Fibroblast of peridontal ligament (primary cell): ENCODE results near the gene FOXP1.

Source experiments
- DNase-seq: peaks from one replicate; pipeline ENCODE4 v3.0.0-alpha.2; 2010; ENCODE audit errors: extremely low read depth

Gene FOXP1

GRCh38 chr3:71062037-71062932 is 521.2 kb downstream of the FOXP1 start:
- DNase-seq, result peak; percentile 58

GRCh38 chr3:71061581-71061980 is 521.9 kb downstream of the FOXP1 start:
- DNase-seq, result no peak

GRCh38 chr3:71061037-71061436 is 522.5 kb downstream of the FOXP1 start:
- DNase-seq, result no peak

- DNase-seq, result no peak
Measured at GRCh38 chr3:71060536-71060935, 523.0 kb downstream of the FOXP1 start.

GRCh38 chr3:71057526-71057894 is 526.0 kb downstream of the FOXP1 start:
- no peak for DNase-seq

- DNase-seq, result peak; percentile 63
Measured at GRCh38 chr3:71056327-71056726, 527.2 kb downstream of the FOXP1 start.

GRCh38 chr3:71055257-71056001 is 528.1 kb downstream of the FOXP1 start:
- peak; percentile 88 for DNase-seq

GRCh38 chr3:71054312-71054711 is 529.2 kb downstream of the FOXP1 start:
- no peak for DNase-seq

- no peak for DNase-seq
Measured at GRCh38 chr3:71053495-71053894, 530.0 kb downstream of the FOXP1 start.

- DNase-seq, result no peak
Measured at GRCh38 chr3:71052716-71053115, 530.8 kb downstream of the FOXP1 start.

- DNase-seq, result peak; percentile 40
Measured at GRCh38 chr3:71051893-71052687, 531.4 kb downstream of the FOXP1 start.

GRCh38 chr3:71051259-71051595 is 532.3 kb downstream of the FOXP1 start:
- no peak for DNase-seq

- DNase-seq, result no peak
Measured at GRCh38 chr3:71050538-71051258, 532.8 kb downstream of the FOXP1 start.

GRCh38 chr3:71050166-71050537 is 533.4 kb downstream of the FOXP1 start:
- peak; percentile 57 for DNase-seq

GRCh38 chr3:71048948-71049347 is 534.6 kb downstream of the FOXP1 start:
- no peak for DNase-seq

GRCh38 chr3:71047616-71048531 is 535.7 kb downstream of the FOXP1 start:
- no peak for DNase-seq

- DNase-seq, result no peak
Measured at GRCh38 chr3:71046791-71047190, 536.7 kb downstream of the FOXP1 start.

- DNase-seq, result no peak
Measured at GRCh38 chr3:71045917-71046282, 537.6 kb downstream of the FOXP1 start.

- DNase-seq, result no peak
Measured at GRCh38 chr3:71045212-71045916, 538.2 kb downstream of the FOXP1 start.

GRCh38 chr3:71042759-71043158 is 540.8 kb downstream of the FOXP1 start:
- no peak for DNase-seq
